GM19395 (cell line): ENCODE results near the gene TMSB15C.
"Not testable (repeated sequence)": the region's sequence is repeated elsewhere in the genome, so short reads cannot be mapped to it uniquely, and the experiment has no call there.

Experiments
- ATAC-seq: cut with Tn5 transposase; IDR thresholded peaks from one replicate; pipeline ENCODE4 v1.9.1; 2021; ENCODE audit warnings: mild to moderate bottlenecking, moderate library complexity; ENCODE audit not compliant: unreplicated experiment

Gene TMSB15C

GRCh38 chrX:104075778-104076445 lies at the start of gene TMSB15C:
Gene TMSB15C, minus strand, starts transcription at chrX:104076236.
- peak; percentile 96 for ATAC-seq

GRCh38 chrX:104122829-104123228 lies 46.8 kb upstream of the TMSB15C start:
- peak; percentile 69 for ATAC-seq

- ATAC-seq = no peak
Measured at GRCh38 chrX:104118765-104119164, 42.7 kb upstream of the TMSB15C start.

- ATAC-seq = no peak
Measured at GRCh38 chrX:104117759-104118158, 41.7 kb upstream of the TMSB15C start.

- ATAC-seq = peak; percentile 51
Measured at GRCh38 chrX:104113222-104113965, 37.4 kb upstream of the TMSB15C start.

GRCh38 chrX:104112326-104112951 lies 36.4 kb upstream of the TMSB15C start, which contains the start of gene ZCCHC18:
Gene ZCCHC18, plus strand, starts transcription at chrX:104112523. Its CDS starts 1,589 bp downstream, at chrX:104114112.
- ATAC-seq = peak; percentile 67

GRCh38 chrX:104110491-104111240 lies 34.6 kb upstream of the TMSB15C start:
- ATAC-seq = peak; percentile 49

GRCh38 chrX:104108955-104109354 lies 32.9 kb upstream of the TMSB15C start:
- no peak for ATAC-seq

- no peak for ATAC-seq
Measured at GRCh38 chrX:104105330-104106262, 29.6 kb upstream of the TMSB15C start.

GRCh38 chrX:104104676-104105075 lies 28.6 kb upstream of the TMSB15C start:
- no peak for ATAC-seq

- no peak for ATAC-seq
Measured at GRCh38 chrX:104098919-104099318, 22.9 kb upstream of the TMSB15C start.

GRCh38 chrX:104098151-104098808 lies 22.2 kb upstream of the TMSB15C start:
- ATAC-seq = peak; percentile 94

GRCh38 chrX:104085919-104086318 lies 9.9 kb upstream of the TMSB15C start:
- ATAC-seq = no peak

GRCh38 chrX:104085477-104085876 lies 9.4 kb upstream of the TMSB15C start:
- no peak for ATAC-seq

GRCh38 chrX:104084534-104085277 lies 8.7 kb upstream of the TMSB15C start:
- no peak for ATAC-seq

- no peak for ATAC-seq
Measured at GRCh38 chrX:104084063-104084462, 8.0 kb upstream of the TMSB15C start.

- ATAC-seq = not testable (repeated sequence)
Measured at GRCh38 chrX:104077854-104078253, 1.8 kb upstream of the TMSB15C start.

GRCh38 chrX:104062636-104063035 lies 13.4 kb downstream of the TMSB15C start:
- ATAC-seq = not testable (repeated sequence)

- ATAC-seq = not testable (repeated sequence)
Measured at GRCh38 chrX:104054956-104055355, 21.1 kb downstream of the TMSB15C start.
